HG03175 (cell line): ENCODE results near the gene EMILIN2.

Experiments
- ATAC-seq: cut with Tn5 transposase; IDR thresholded peaks from one replicate; pipeline ENCODE4 v1.9.1; 2021; ENCODE audit warnings: mild to moderate bottlenecking, moderate library complexity; ENCODE audit not compliant: unreplicated experiment

EMILIN2 gene

GRCh38 chr18:2872095-2872494 lies 25.3 kb downstream of the EMILIN2 start:
- no peak for ATAC-seq

- ATAC-seq = no peak
These were observed 28.0 kb downstream of the EMILIN2 start for GRCh38 chr18:2874765-2875164.

GRCh38 chr18:2878656-2879330 lies 32.0 kb downstream of the EMILIN2 start:
- no peak for ATAC-seq

GRCh38 chr18:2879889-2880288 lies 33.1 kb downstream of the EMILIN2 start:
- no peak for ATAC-seq

GRCh38 chr18:2880473-2880872 lies 33.7 kb downstream of the EMILIN2 start:
- no peak for ATAC-seq

GRCh38 chr18:2881088-2881839 lies 34.5 kb downstream of the EMILIN2 start:
- ATAC-seq = no peak

- ATAC-seq = no peak
These were observed 35.0 kb downstream of the EMILIN2 start for GRCh38 chr18:2881840-2882195.

GRCh38 chr18:2882201-2882600 lies 35.4 kb downstream of the EMILIN2 start:
- ATAC-seq = no peak

- ATAC-seq = no peak
These were observed 36.4 kb downstream of the EMILIN2 start for GRCh38 chr18:2883076-2883735.

- no peak for ATAC-seq
These were observed 38.0 kb downstream of the EMILIN2 start for GRCh38 chr18:2884706-2885285.

GRCh38 chr18:2887470-2887869 lies 40.7 kb downstream of the EMILIN2 start:
- ATAC-seq = no peak

GRCh38 chr18:2889761-2890192 lies 43.0 kb downstream of the EMILIN2 start:
- ATAC-seq = no peak

- no peak for ATAC-seq
These were observed 43.8 kb downstream of the EMILIN2 start for GRCh38 chr18:2890606-2891005.

GRCh38 chr18:2891526-2892431 lies 45.0 kb downstream of the EMILIN2 start:
- no peak for ATAC-seq

GRCh38 chr18:2893056-2893455 lies 46.2 kb downstream of the EMILIN2 start:
- no peak for ATAC-seq

- no peak for ATAC-seq
These were observed 46.9 kb downstream of the EMILIN2 start for GRCh38 chr18:2893676-2894075.

- no peak for ATAC-seq
These were observed 47.5 kb downstream of the EMILIN2 start for GRCh38 chr18:2894131-2894840.

- ATAC-seq = no peak
These were observed 48.1 kb downstream of the EMILIN2 start for GRCh38 chr18:2894841-2895370.

GRCh38 chr18:2895391-2895790 lies 48.6 kb downstream of the EMILIN2 start:
- no peak for ATAC-seq

- no peak for ATAC-seq
These were observed 50.2 kb downstream of the EMILIN2 start for GRCh38 chr18:2896990-2897389.
